ENCODE measurements around the gene MAP2K6.
A peak's percentile ranks its signal among the peaks of the same experiment; 100 is the strongest.

MAP2K6 gene

DNA sequence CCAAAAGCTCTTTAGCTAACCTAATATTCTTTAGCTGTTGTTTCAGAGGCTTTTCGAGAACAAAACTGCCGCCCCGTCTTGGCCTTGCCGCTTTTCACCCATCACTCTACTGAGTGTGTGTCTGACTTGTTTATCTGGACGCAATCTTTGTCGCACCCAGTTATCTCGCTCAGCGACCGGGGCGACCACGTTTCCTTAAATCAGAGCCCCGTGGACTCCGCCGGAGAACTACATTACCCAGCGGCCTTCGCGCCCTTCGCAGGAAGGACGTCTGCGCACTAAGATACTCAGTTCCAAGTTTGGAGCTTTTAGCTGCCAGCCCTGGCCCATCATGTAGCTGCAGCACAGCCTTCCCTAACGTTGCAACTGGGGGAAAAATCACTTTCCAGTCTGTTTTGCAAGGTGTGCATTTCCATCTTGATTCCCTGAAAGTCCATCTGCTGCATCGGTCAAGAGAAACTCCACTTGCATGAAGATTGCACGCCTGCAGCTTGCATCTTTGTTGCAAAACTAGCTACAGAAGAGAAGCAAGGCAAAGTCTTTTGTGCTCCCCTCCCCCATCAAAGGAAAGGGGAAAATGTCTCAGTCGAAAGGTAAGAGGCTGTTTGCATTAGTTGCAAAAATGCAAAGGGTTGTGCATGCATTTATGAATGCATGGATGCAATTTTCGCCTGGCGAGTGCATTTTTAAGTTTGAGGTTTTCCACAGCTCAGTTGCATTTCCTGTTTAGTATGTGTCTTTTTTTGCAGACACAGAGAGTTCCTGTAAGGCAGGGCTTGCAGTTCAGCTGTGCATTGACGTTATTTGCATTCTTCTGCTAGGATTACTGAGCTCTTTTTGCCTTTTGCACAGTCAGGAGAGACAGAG lies at the start of gene MAP2K6:
TSS of gene MAP2K6 (plus strand) at position 290 of the 867 bp plus-strand sequence. CDS start at position 578, 288 bp downstream.
- DNase-seq (ENCODE audit: low read depth in 4 of 4, low spot score in 1 of 4): peak; percentile 50 to 69 (median 60)

DNA sequence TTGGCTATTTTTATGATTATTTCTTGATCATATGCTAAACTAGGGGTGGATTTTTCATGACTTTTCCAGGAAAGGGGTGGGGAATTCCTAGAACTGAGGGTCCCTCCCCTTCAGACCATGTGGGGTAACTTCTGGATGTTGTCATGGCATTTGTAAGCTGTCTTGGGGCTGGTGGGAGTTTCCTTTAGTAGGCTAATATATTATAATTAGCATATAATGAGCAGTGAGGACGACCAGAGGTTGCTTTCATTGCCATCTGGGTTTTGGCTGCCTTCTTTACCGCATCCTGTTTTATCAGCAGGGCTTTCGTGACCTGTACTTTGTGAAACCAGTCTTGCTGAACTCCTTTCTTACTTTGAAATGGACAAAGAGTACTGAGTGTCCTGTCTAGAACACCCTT lies 47.2 kb upstream of the MAP2K6 start:
- no peak for DNase-seq (ENCODE audit: low read depth in 4 of 4, low spot score in 1 of 4)

DNA sequence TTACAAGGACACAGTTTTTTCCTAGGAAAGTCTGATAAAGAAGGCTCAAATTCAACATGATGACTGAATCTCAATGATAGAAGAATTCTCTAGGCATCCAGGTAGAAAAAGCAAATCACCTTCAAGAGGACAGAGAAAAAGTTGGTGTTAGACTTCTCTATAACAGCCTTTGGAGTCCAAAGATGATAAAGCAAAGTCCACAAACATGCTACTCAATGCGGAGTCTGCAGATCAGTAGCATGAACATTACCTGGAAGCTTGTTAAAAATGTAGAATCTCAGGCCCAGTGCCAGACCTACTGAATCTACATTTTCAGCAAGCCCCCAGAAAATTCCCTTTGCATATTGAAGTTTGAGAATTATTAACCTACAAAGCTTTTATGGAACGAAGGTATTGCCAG lies 41.4 kb upstream of the MAP2K6 start:
- DNase-seq (ENCODE audit: low read depth in 4 of 4, low spot score in 1 of 4): no peak

DNA sequence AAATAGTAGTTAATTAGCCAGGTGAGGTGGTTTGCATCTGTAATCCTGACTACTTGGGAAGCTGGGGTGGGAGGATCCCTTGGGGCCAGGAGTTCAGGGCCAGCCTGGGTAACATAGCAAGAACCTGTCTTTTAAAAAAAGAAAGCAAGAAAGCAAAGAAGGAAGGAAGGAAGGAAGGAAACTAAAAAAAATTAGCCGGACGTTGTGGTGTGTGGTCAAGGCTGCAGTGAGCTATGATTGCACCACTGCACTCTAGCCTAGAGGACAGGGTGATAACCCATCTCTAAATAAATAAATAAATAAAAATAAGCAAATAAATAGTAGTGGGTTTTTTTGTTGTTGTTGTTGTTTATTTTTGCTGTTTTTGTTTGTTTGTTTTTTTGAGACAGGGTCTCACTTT lies 39.3 kb upstream of the MAP2K6 start:
- DNase-seq (ENCODE audit: low read depth in 4 of 4, low spot score in 1 of 4): no peak

DNA sequence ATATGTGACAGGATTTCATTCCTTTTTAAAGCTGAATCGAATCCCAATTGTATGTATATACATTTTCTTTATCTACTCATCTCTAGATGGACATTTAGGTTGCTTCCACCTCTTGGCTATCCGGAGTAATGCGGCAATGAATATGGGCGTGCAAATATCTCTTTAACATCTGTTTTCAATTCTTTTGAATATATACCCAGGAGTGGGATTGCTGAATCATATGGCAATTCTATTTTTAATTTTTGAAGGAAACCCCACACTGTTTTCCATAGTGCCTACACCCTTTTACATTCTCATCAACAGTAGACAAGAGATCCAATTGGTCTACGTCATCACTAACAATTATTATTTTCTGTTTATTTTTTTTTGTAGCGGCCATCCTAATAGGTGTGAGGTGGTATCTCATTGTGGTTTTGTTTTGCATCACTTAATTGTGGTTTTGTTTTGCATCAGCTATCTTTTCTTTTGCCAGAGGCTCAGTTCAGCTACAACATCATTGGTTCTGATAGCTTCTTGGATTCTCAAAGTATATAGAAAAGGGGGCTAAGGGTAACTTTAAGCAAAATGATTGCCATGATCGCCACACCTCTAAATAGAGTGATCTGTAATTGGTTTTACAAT lies 25.6 kb upstream of the MAP2K6 start:
- DNase-seq (ENCODE audit: low read depth in 4 of 4, low spot score in 1 of 4): no peak

DNA sequence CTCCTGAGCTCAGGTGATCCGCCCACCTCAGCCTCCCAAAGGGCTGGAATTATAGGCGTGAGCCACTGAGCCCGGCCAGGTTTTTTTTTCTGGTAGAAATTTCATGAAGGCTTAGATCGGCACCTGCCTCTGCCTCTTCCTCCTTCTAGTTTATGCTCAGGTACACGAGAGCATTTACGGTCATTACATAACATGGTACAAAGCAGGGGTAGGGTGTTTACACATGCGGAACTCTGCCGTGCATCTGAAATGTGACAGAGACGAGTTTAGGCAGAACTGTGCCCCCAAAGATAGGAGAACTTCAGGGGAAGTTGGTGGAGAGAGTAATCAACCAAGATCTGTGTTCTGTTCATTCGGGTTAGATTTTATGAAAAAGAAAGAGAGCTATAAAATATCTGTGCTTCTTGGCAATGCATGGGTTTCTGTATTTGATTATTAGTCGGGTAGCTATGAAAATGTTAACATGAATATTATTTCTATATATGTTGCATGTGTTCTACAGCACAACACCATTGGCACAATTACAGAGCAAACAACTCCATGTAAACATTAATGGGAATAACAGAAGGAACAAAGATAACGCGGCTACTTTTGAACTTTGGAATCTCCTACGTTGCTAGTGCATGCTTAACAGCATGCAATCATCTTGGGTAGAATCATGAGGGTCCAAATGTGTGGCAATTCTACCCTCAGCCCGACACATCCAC lies 23.5 kb upstream of the MAP2K6 start:
- no peak for DNase-seq (ENCODE audit: low read depth in 4 of 4, low spot score in 1 of 4)

DNA sequence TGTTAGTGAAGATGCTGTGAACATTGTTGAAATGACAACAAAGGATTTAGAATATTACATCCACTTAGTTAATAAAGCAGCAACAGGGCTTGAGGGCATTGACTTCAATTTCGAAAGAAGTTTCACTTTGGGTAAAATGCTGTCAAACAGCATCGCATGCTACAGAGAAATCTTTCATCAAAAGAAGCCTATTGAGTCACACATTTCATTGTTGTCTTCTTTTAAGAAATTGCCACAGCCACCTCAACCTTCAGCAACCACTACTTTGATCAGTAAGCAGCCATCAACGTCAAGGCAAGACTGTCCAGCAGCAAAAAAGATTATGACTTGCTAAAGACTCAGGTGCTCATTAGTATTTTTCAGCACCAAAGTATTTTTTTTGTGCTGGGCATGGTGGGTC lies 13.2 kb upstream of the MAP2K6 start:
- DNase-seq (ENCODE audit: low read depth in 4 of 4, low spot score in 1 of 4): no peak

DNA sequence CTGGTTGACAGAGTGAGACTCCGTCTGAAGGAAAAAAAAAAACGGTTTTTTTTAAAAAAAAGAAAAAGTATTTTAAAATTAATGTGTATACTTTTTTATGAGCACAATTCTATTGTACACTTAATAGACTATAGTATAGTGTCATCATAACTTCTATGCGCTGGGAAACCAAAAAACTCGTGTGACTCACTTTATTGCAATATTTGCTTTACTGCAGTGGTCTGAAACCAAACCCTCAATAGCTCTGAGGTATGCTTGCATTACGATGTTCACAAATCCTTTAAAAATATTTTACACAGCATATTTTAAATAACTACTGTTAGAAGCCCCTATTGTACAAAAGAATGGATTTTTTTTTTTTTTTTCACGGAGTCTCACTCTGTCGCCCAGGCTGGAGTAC lies 12.4 kb upstream of the MAP2K6 start:
- no peak for DNase-seq (ENCODE audit: low read depth in 4 of 4, low spot score in 1 of 4)

DNA sequence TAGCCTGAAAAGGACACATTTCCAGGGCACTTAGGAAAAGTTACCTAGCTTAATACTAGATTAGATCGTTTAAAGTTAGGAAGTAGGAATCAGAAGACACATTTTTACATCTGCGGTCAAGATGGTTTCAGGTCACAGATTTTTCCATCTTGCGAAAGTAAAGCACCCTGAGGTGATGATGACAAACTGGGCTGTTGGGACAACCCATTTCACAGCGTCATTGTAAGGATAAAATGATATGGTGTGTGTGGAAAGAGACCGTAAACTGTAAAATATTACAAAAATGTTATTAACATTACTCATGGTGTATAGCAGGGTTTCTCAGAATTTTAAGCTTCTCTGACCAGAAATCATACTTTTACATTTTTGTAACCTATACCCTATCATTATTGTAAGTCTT lies 10.1 kb upstream of the MAP2K6 start:
- no peak for DNase-seq (ENCODE audit: low read depth in 4 of 4, low spot score in 1 of 4)

DNA sequence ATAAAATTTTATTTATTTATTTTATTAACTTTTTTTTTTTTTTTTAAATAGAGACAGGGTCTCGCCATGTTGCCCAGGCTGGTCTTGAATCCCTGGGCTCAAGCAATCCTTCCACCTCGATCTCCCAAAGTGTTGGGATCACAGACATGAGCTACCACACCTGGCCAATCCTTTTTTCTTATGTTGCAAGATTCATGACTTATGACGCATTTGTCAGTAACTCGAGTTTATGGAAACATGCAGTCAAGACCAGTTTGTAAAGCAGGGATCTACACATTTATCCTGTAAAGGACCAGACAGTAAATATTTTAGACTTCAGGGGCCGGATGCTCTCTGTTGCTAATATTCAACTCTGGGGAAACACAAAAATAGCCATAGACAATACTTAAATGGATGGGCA lies 9.4 kb upstream of the MAP2K6 start:
- no peak for DNase-seq (ENCODE audit: low read depth in 4 of 4, low spot score in 1 of 4)

DNA sequence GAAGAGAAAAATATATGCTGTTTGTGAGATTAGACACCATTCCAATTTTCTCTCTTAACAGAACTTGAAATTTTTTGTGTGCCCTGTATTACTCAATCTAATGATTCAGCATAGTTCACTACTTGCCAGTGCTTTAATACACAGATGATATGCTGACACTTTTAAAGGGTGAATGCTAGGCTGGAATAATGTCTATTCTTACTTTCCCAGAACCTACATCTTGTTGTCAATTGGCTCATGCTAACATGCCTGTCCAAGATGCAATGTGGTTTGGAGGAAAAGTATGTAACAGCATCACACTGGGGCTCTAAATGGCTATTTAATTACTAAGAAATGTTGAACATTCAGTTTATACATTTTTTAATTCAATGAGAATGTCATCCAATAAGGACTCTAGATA lies 7.6 kb upstream of the MAP2K6 start:
- no peak for DNase-seq (ENCODE audit: low read depth in 4 of 4, low spot score in 1 of 4)

DNA sequence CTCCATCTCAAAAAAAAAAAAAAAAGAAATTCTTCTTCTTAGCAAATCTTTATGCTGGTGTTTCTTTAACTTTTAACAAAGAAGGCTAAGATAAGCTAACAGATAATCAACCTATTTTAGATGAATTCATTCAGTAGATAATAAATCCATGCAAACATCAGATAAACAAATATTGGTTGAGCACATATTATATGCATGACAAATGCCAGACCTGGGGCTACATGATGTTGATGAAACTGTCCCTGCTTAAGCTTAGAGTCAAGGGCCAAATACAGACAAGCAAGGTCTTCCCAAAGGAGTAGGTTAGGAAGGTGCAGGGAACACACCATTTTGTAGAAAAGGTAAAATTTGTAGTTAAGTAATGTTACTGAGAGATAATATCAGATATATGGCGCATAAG lies 6.7 kb upstream of the MAP2K6 start:
- no peak for DNase-seq (ENCODE audit: low read depth in 4 of 4, low spot score in 1 of 4)

DNA sequence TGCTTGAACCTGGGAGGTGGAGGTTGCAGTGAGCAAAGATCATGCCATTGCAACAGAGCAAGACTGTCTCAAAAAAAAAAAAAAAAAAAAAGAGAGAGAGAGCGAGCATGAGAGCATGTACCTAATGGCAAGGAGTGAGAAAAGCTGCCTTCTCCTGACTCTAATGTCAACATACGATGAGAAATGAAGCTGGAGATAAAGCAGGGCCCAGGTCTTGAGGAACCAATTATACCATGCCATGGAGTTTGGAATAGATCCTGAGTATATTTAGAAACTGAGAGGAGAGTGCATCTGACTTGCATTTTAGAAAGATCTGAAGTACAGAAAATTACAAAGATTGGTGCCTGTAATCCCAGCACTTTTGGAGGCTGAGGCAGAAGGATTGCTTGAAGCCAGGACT lies 3.8 kb upstream of the MAP2K6 start:
- no peak for DNase-seq (ENCODE audit: low read depth in 4 of 4, low spot score in 1 of 4)

DNA sequence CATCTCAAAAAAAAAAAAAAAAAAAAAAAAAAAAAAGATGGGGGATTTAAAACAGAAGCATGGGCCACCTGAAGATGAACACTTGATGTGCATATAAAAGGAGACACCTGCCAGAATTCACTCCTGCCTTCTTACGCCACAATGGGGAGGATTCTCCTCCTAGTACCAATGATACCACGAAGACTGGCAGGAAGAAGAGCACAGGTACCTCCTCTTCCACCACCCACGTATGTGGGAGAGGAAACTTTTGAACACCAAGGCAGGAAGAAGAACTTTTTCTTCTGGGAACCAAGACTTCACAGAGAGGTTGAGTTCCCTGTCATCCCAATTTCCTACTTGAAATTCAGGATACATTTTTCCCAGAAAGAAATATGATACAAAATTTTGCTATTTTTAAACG lies 2.7 kb upstream of the MAP2K6 start:
- no peak for DNase-seq (ENCODE audit: low read depth in 4 of 4, low spot score in 1 of 4)

DNA sequence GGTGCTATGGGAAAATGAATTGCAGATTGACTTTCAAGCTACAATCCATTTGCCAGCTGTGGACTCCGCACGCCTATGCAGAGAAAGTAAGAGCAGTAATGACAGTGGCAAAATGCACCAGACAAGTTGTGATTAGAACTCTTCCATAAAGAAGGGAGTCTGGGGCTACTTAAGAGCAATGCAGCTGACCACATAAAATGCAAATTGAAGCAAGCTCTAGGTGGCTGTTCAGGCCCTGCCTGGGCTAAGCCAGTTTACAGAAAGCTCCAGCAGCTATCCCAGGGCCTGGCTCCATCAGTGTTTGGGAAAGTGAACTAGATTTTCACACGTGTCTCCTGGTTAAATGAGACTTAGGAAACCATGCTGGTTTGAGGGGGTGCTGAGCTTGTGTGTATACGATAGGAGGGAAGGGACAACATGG lies 2.2 kb upstream of the MAP2K6 start:
- no peak for DNase-seq (ENCODE audit: low read depth in 4 of 4, low spot score in 1 of 4)

DNA sequence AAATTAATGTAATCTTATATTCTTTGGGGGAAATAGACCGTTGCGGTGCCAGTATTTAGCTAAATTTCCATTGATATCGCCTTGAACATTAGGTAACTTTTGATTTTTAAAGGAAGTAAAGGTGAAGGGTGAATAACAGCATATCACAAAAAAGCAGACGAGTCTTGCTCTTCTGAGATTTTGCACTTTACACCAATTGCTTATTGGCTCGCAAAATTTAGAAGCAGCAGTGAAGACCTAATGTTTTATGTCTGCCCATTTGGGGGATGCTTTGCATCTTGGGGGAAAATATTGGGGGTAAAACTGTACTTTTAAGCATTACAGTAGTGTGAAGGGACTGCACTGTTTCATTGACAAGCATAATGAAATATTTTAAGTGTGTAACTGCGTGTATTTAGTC lies 934 bp downstream of the MAP2K6 start:
- DNase-seq (ENCODE audit: low read depth in 4 of 4, low spot score in 1 of 4): no peak

DNA sequence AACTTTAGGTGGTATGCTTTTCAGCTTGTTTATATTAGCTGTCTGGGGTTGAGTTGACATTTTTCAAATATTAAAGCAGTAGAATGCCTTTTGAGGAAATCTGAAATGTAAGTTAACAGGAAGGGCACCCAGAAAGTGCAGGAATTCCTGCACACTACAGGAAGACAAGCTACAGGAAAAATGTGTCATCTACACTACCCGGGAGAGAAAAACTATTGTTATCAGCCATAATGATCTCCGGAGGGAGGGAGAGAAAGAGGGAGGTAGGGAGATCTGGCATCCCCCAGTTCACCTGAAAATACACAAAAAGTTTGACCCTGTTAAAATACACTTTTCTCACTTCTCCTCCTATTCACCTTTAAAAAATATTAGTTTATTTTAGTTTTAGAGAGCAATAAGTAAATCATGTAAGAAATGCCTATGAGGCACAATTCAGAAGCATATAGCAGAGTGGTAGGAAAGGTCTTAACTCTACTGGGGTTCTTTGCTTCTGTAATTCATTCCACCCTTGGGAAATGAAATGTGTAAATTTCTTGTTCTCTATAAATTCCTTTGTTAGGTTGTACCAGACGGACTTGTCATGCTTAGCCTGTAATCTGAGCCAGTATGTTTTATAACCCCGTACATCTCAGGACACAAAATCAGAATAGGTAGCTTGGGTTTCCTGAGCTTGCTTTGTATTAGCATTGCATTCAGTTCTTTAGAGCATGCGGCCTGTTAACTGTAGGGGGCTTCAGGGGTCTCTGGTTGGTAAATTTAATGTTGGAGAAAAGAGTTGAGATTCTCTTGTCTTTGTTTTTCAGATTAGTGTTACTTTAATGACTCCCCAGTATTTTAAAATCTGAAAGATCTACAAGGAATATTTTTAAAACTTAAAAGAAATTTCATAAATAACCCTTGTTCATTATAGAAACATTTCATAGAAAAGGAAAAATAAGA lies 3.3 kb downstream of the MAP2K6 start:
- DNase-seq (ENCODE audit: low read depth in 4 of 4, low spot score in 1 of 4): no peak

DNA sequence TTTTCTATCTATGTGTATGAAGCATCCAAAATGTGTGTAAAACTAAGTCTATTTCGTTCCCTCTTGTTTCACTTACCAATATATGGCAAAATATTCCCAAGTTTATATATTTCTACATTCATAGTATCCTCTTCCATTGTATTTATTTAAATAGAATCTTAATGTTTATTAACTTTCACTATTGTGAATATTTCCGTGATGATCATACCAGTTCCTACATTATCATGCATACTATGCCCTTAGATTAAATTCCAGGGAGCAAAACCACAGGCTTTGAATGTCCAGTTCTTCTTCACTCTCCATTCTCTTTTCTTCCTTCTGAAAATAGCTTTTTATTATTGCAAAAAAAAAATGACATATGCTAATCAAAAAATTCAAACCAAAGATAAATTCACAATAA lies 4.0 kb downstream of the MAP2K6 start:
- DNase-seq (ENCODE audit: low read depth in 4 of 4, low spot score in 1 of 4): no peak

DNA sequence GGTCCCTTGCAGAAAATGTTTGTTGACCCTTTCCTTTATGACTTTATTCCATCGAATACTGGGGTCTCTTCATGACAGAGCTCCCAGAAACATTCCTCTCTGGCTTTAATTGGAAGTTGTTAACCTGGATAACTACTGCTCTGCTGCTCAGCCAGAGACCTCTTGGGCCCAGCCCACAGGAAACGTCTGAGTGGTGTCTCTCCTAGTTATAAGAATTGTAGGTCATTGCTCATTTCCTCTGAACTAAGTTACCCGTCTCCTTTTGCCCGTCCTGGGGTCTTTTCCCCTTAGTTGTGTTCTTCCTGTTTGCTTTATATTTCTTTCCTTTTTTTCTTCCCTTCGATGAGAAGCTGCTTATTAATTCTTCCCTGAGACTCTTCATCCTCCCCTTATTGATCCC lies 9.0 kb downstream of the MAP2K6 start:
- DNase-seq (ENCODE audit: low read depth in 4 of 4, low spot score in 1 of 4): no peak

DNA sequence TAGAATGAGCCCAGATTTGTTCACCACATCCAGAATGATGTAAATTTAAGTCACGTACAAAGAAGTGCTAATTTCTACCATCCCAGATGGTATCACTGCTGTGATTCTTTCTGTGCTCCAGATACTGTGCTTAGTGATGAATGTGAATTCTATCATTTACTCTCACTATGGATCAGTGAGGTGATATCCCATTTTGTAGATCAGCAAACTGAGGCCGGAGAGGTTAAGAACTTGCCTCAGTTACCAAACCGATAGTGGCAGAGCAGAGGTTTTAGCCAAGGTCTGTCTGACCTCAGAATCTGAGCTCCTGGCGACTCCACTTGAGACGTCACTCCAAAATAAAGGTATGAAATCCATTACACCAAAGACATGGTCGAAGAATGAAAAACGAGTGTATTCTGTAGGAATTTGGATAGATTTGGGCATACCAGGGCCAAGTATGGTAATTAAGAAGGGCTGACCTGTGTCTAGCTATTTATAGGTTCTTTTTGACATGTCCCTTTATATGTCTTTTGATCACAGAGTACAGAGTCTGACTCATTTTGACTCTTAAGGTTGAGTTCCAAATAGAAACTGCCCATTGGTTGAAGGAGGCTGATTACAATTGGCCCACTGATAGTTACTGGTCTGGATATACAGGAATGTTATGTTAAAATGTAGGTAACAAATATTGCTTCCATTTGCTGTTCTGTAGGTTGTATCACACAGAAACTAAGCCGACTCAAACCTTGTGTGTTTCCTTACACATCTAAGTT lies 10.0 kb downstream of the MAP2K6 start:
- DNase-seq (ENCODE audit: low read depth in 4 of 4, low spot score in 1 of 4): no peak
